ENCODE results near the gene GSK3B. TPM values are rescaled to one million over a fixed set of nuclear protein-coding genes. Genes with fewer than 3 reads are reported as not detected.

Gene GSK3B
- polyA plus RNA-seq, 1 donor (not counting 4 experiments of a cell fraction or from before 2014, with no cell fraction given) = 73.3 TPM

- DNase-seq (ENCODE audit: low read depth, low spot score) = no peak
- FAIRE-seq = no peak
- Histone ChIP-seq H4K20me1 (ENCODE audit: control insufficient read depth, extremely low read depth, insufficient read depth, low read length) (no peaks in the 10 kb centered on the region), H3K27ac (ENCODE audit: control insufficient read depth, insufficient read depth, low read length) (no peak overlapping the region), H3K79me2 (ENCODE audit: control insufficient read depth, insufficient read depth, low read length) (no peaks in the 10 kb centered on the region), H3K9me1 (ENCODE audit: control insufficient read depth, extremely low read depth, insufficient read depth, low read length) (no peaks in the 10 kb centered on the region), H3K27me3 (ENCODE audit: control insufficient read depth, extremely low read depth, insufficient read depth, low read length) (no peaks in the 10 kb centered on the region), H2AFZ (ENCODE audit: control insufficient read depth, low read length) (no peak overlapping the region), H3K4me1 (ENCODE audit: control insufficient read depth, extremely low read depth, insufficient read depth, low read length) (no peaks in the 10 kb centered on the region), H3K4me3 (ENCODE audit: control insufficient read depth in 2 of 3, extremely low read depth in 1 of 3, insufficient read depth in 2 of 3, low read depth in 1 of 3, low read length in 3 of 3) (no peak overlapping the region), H3K9me3 (ENCODE audit: control insufficient read depth, low read depth, low read length) (no peaks in the 10 kb centered on the region), H3K36me3 (ENCODE audit: control insufficient read depth in 2 of 2, extremely low read depth in 1 of 2, insufficient read depth in 2 of 2, low read length in 2 of 2) (no peaks in the 10 kb centered on the region), H3K9ac (ENCODE audit: control insufficient read depth, extremely low read depth, insufficient read depth, low read length) (no peak overlapping the region), H3K4me2 (ENCODE audit: control insufficient read depth, extremely low read depth, insufficient read depth, low read depth, low read length) (no peak overlapping the region)
- TF ChIP-seq, protein P1, sequence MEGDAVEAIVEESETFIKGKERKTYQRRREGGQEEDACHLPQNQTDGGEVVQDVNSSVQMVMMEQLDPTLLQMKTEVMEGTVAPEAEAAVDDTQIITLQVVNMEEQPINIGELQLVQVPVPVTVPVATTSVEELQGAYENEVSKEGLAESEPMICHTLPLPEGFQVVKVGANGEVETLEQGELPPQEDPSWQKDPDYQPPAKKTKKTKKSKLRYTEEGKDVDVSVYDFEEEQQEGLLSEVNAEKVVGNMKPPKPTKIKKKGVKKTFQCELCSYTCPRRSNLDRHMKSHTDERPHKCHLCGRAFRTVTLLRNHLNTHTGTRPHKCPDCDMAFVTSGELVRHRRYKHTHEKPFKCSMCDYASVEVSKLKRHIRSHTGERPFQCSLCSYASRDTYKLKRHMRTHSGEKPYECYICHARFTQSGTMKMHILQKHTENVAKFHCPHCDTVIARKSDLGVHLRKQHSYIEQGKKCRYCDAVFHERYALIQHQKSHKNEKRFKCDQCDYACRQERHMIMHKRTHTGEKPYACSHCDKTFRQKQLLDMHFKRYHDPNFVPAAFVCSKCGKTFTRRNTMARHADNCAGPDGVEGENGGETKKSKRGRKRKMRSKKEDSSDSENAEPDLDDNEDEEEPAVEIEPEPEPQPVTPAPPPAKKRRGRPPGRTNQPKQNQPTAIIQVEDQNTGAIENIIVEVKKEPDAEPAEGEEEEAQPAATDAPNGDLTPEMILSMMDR (optimal IDR thresholded peaks at IDR 0.05 in 1 of 3, IDR thresholded peaks at IDR 0.05 in 1 of 3, conservative IDR thresholded peaks at IDR 0.05 in 1 of 3; ENCODE audit: extremely low read depth in 1 of 3, insufficient read depth in 2 of 3, low read length in 3 of 3) = no peak
- TF ChIP-seq EZH2 (IDR thresholded peaks at IDR 0.05; ENCODE audit: low read length) = no peak
- dilution Hi-C loops (cut with MboI; ENCODE audit: extremely low pct_ligation_motif_present, low sequenced_read_pairs) = no loop called here
Measured at GRCh38 chr3:119778176-119778575, 316.1 kb downstream of the GSK3B start.

- dilution Hi-C loops (cut with MboI; ENCODE audit: extremely low pct_ligation_motif_present, low sequenced_read_pairs) = no loop called here
- H3K4me3 ChIP-seq (ENCODE audit: control insufficient read depth in 2 of 3, extremely low read depth in 1 of 3, insufficient read depth in 2 of 3, low read depth in 1 of 3, low read length in 3 of 3) = no peak overlapping the region
- H4K20me1 ChIP-seq (ENCODE audit: control insufficient read depth, extremely low read depth, insufficient read depth, low read length) = no peaks in the 10 kb centered on the region
- H3K9me3 ChIP-seq (ENCODE audit: control insufficient read depth, low read depth, low read length) = no peaks in the 10 kb centered on the region
- no peak overlapping the region for H2AFZ ChIP-seq (ENCODE audit: control insufficient read depth, low read length)
- H3K27ac ChIP-seq (ENCODE audit: control insufficient read depth, insufficient read depth, low read length) = no peak overlapping the region
- no peak overlapping the region for H3K4me2 ChIP-seq (ENCODE audit: control insufficient read depth, extremely low read depth, insufficient read depth, low read depth, low read length)
- DNase-seq (ENCODE audit: low read depth, low spot score) (no peak), FAIRE-seq (no peak)
- H3K36me3 ChIP-seq (ENCODE audit: control insufficient read depth in 2 of 2, extremely low read depth in 1 of 2, insufficient read depth in 2 of 2, low read length in 2 of 2) = no peaks in the 10 kb centered on the region
- H3K9ac ChIP-seq (ENCODE audit: control insufficient read depth, extremely low read depth, insufficient read depth, low read length) = no peak overlapping the region
- no peaks in the 10 kb centered on the region for H3K79me2 ChIP-seq (ENCODE audit: control insufficient read depth, insufficient read depth, low read length)
- no peaks in the 10 kb centered on the region for H3K27me3 ChIP-seq (ENCODE audit: control insufficient read depth, extremely low read depth, insufficient read depth, low read length)
- TF ChIP-seq, protein P1 (optimal IDR thresholded peaks at IDR 0.05 in 1 of 3, IDR thresholded peaks at IDR 0.05 in 1 of 3, conservative IDR thresholded peaks at IDR 0.05 in 1 of 3; ENCODE audit: extremely low read depth in 1 of 3, insufficient read depth in 2 of 3, low read length in 3 of 3) = no peak
- TF ChIP-seq EZH2 (IDR thresholded peaks at IDR 0.05; ENCODE audit: low read length) = no peak
- no peaks in the 10 kb centered on the region for H3K9me1 ChIP-seq (ENCODE audit: control insufficient read depth, extremely low read depth, insufficient read depth, low read length)
- H3K4me1 ChIP-seq (ENCODE audit: control insufficient read depth, extremely low read depth, insufficient read depth, low read length) = no peaks in the 10 kb centered on the region
Measured at GRCh38 chr3:119776304-119776703, 317.9 kb downstream of the GSK3B start.
